Stimulated activated naive CD8-positive, alpha-beta T cell treated with anti-CD3 and anti-CD28 coated beads, Interleukin-15, Interleukin-2, amounts not matched to agents 100 ng/mL and 50 ng/mL, for 24 hours (primary cell): ENCODE results near the gene SNAI3.
A peak's percentile ranks its signal among the peaks of the same experiment; 100 is the strongest.
"Not testable (repeated sequence)": the region's sequence is repeated elsewhere in the genome, so short reads cannot be mapped to it uniquely, and the experiment has no call there.

Experiments used
- H3K27ac Mint-ChIP-seq: one replicate; pipeline ENCODE4 v1.8.0; 2021; ENCODE audit warnings: mild to moderate bottlenecking, mixed read lengths
- H3K27me3 Mint-ChIP-seq: one replicate; pipeline ENCODE4 v1.8.0; 2021; ENCODE audit warnings: mixed read lengths
- H3K36me3 Mint-ChIP-seq: one replicate; pipeline ENCODE4 v1.8.0; 2021; ENCODE audit warnings: low read depth, mixed read lengths
- H3K4me1 Mint-ChIP-seq: one replicate; pipeline ENCODE4 v1.8.0; 2021; ENCODE audit warnings: low read depth, mixed read lengths
- H3K4me3 Mint-ChIP-seq: one replicate; pipeline ENCODE4 v1.8.0; 2021; ENCODE audit warnings: mild to moderate bottlenecking, mixed read lengths
- H3K9me3 Mint-ChIP-seq: one replicate; pipeline ENCODE4 v1.8.0; 2021; ENCODE audit warnings: mixed read lengths

SNAI3 gene

GRCh38 chr16:88681709-88682451, 4.4 kb downstream of the SNAI3 start:
- no peaks in the 10 kb centered on the region for H3K36me3 Mint-ChIP-seq
- H3K4me3 Mint-ChIP-seq = peak overlapping the region; percentile 54
- no peaks in the 10 kb centered on the region for H3K9me3 Mint-ChIP-seq
- no peaks in the 10 kb centered on the region for H3K27me3 Mint-ChIP-seq
- H3K4me1 Mint-ChIP-seq = peaks cover 33% of the 10 kb centered on the region
- H3K27ac Mint-ChIP-seq = peak overlapping the region; percentile 89

- Mint-ChIP-seq H3K4me3 (peak overlapping the region; percentile 54), H3K36me3 (no peaks in the 10 kb centered on the region), H3K4me1 (peaks cover 33% of the 10 kb centered on the region), H3K27ac (peak overlapping the region; percentile 89), H3K27me3 (no peaks in the 10 kb centered on the region), H3K9me3 (no peaks in the 10 kb centered on the region)
Measured at GRCh38 chr16:88681084-88681680, 5.1 kb downstream of the SNAI3 start.

DNA sequence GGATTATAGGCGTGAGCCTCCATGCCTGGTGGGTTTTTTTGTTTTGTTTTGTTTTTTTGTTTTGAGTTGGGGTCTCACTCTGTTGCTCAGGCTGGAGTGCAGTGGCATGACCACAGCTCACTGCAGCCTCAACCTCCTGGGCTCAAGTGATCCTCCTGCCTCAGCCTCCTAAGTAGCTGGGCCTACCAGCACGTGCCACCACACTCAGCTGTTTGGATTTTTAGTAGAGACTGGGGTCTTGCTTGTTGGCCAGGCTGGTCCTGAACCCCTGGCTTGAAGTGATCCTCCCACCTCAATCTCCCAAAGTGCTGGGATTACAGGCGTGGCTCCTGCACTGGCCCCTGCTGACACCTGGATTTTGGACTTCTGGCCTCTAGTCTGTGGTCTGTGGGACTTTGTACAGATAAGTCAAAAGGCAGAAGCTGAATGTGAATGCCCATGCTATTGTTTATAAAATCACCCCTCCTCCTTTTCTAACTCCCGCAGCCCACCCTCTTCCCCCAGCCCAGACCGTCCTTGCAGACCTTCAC, 5.7 kb downstream of the SNAI3 start:
- H3K36me3 Mint-ChIP-seq = no peaks in the 10 kb centered on the region
- H3K27me3 Mint-ChIP-seq = no peaks in the 10 kb centered on the region
- H3K27ac Mint-ChIP-seq = peak overlapping the region; percentile 67
- no peaks in the 10 kb centered on the region for H3K9me3 Mint-ChIP-seq
- no peak overlapping the region for H3K4me3 Mint-ChIP-seq
- peaks cover 33% of the 10 kb centered on the region for H3K4me1 Mint-ChIP-seq

GRCh38 chr16:88678224-88678979, 7.9 kb downstream of the SNAI3 start:
- H3K4me3 Mint-ChIP-seq = no peak overlapping the region
- H3K27ac Mint-ChIP-seq = no peak overlapping the region
- H3K9me3 Mint-ChIP-seq = no peaks in the 10 kb centered on the region
- peaks cover 19% of the 10 kb centered on the region for H3K4me1 Mint-ChIP-seq
- no peaks in the 10 kb centered on the region for H3K27me3 Mint-ChIP-seq
- no peaks in the 10 kb centered on the region for H3K36me3 Mint-ChIP-seq

DNA sequence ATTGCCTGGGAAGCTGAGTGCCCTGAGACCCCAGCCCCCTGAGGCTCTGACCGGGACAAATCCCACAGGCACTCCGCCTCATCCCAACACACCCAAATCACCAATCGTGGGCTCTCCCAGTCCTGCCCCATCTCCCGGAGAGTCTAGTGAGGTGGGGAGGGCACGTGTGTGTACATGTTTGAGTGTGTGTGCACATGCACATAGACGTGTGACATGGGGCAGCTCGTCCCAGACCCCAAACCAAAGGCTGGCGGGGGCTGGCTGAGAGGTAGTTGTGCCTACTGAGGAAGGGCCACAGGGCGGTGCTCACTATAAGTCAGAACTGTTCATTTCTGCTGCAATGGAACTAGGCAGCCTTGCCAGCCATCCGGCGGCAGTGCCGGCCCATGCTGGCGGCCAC, 8.6 kb downstream of the SNAI3 start:
- Mint-ChIP-seq H3K4me1 (peaks cover 19% of the 10 kb centered on the region), H3K27ac (no peak overlapping the region), H3K9me3 (no peaks in the 10 kb centered on the region), H3K36me3 (no peaks in the 10 kb centered on the region), H3K4me3 (no peak overlapping the region), H3K27me3 (no peaks in the 10 kb centered on the region)

DNA sequence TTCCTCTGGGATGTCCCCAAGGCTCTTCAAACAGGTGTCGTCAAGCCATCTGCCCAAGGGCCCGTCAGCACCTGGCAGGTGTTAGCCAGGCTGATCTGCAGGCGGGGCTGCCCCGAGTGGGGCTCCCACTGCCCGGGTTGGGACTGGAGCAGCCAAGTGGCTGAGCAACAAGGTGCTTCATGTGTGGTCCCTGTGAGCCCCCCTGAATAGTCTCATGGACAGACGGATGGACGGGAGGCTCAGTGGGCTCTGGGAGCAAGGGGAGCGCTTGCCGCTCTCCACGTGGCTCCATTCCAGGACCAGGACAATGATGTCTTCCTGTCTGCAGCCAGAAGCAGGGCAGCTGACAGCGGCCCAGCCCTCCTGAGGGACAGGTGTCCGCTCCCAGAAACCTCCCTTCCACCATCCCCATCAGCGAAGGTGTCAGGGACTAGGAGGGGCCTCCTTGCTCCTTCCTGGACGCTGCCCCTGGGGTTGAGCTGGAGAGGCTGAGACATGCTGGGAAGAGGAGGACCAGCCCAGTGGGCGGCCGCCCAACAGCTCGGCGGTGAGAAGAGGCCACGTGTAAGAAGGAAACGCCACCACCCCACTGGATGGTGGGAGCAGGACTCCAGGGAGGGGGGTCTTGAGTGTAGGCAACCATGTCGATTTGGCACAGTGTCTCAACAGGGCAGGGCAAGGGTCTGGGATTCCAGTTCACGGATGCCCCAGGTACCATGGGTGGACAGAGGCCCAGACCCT, 9.6 kb downstream of the SNAI3 start:
- Mint-ChIP-seq H3K4me1 (peaks cover 9% of the 10 kb centered on the region), H3K4me3 (no peak overlapping the region), H3K9me3 (no peaks in the 10 kb centered on the region), H3K27ac (no peak overlapping the region), H3K27me3 (no peaks in the 10 kb centered on the region), H3K36me3 (no peaks in the 10 kb centered on the region)

GRCh38 chr16:88673716-88674379, 12.5 kb downstream of the SNAI3 start:
- H3K27ac Mint-ChIP-seq = no peak overlapping the region
- H3K9me3 Mint-ChIP-seq = no peaks in the 10 kb centered on the region
- no peaks in the 10 kb centered on the region for H3K27me3 Mint-ChIP-seq
- no peaks in the 10 kb centered on the region for H3K4me1 Mint-ChIP-seq
- H3K36me3 Mint-ChIP-seq = no peaks in the 10 kb centered on the region
- no peak overlapping the region for H3K4me3 Mint-ChIP-seq

DNA sequence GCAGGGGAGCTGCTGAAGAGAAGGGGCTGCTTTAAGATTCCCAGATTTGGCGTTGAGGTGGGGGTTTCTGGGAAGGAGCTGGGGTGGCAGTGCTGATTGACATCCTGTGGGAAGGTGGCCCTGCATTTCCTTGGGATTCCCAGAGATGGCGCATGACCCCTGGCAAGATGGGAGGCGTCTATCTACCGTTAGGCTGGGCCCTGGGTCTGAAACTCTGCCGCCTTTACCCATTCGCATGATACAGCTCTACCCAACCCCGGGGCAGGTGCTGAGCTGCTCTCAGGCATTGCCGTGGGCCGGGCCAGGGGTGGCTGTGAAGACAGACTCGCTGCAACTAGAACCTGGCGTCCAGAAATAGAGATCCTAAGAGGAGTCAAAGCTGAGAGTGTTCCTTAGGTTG, 13.5 kb downstream of the SNAI3 start:
- Mint-ChIP-seq H3K27ac (no peak overlapping the region), H3K9me3 (no peaks in the 10 kb centered on the region), H3K36me3 (peaks cover 4% of the 10 kb centered on the region), H3K4me3 (no peak overlapping the region), H3K4me1 (no peaks in the 10 kb centered on the region), H3K27me3 (no peaks in the 10 kb centered on the region)

DNA sequence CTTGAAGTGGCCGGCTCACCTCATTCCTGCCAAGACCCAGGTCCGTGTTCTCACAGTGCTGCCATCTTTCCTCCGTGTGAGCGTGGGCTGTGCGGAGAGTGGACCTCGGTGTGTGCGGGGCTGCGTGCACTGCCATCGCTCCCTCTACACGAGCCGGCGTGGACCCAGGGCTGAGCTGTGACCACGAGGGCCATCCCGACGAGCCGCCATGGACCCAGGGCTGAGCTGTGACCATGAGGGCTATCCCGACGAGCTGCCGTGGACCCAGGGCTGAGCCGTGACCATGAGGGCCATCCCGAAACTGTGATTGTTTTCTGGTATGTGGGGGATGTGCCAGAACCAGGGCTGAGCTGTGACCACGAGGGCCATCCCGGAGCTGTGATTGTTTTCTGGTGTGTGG, 14.5 kb downstream of the SNAI3 start:
- Mint-ChIP-seq H3K27me3 (no peaks in the 10 kb centered on the region), H3K36me3 (peaks cover 4% of the 10 kb centered on the region), H3K4me3 (no peak overlapping the region), H3K27ac (no peak overlapping the region), H3K9me3 (no peaks in the 10 kb centered on the region), H3K4me1 (no peaks in the 10 kb centered on the region)

GRCh38 chr16:88669980-88670379, 16.3 kb downstream of the SNAI3 start:
- H3K4me1 Mint-ChIP-seq = peaks cover 1% of the 10 kb centered on the region
- H3K9me3 Mint-ChIP-seq = no peaks in the 10 kb centered on the region
- H3K27me3 Mint-ChIP-seq = no peaks in the 10 kb centered on the region
- peaks cover 4% of the 10 kb centered on the region for H3K36me3 Mint-ChIP-seq
- H3K27ac Mint-ChIP-seq = no peak overlapping the region
- H3K4me3 Mint-ChIP-seq = no peak overlapping the region

GRCh38 chr16:88669493-88669892, 16.8 kb downstream of the SNAI3 start:
- H3K36me3 Mint-ChIP-seq, H3K27ac Mint-ChIP-seq, H3K4me1 Mint-ChIP-seq, H3K27me3 Mint-ChIP-seq, H3K9me3 Mint-ChIP-seq, H3K4me3 Mint-ChIP-seq: not testable (repeated sequence)

DNA sequence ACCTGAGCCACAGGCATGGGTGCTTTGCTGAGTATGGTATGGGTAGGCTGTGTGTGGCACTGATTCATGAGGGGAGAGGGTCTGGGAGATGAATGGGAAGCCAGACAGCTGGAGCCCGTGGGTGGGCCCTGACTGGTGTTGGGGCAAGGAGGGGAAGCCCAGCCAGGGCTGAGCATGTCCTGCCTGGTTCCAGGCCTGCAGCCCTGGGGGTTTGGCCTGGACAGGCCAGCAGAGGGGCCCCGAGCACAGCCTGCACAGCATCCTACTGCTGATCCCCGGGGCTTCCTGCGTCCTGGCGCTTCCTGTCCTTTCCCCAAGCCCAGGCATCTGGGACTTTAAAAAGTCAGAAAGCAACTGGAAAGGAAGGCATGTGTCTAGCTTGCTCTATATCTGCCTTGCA, 18.8 kb downstream of the SNAI3 start:
- Mint-ChIP-seq H3K36me3 (peaks cover 4% of the 10 kb centered on the region), H3K9me3 (no peaks in the 10 kb centered on the region), H3K27me3 (no peaks in the 10 kb centered on the region), H3K4me1 (peaks cover 7% of the 10 kb centered on the region), H3K27ac (no peak overlapping the region), H3K4me3 (no peak overlapping the region)

DNA sequence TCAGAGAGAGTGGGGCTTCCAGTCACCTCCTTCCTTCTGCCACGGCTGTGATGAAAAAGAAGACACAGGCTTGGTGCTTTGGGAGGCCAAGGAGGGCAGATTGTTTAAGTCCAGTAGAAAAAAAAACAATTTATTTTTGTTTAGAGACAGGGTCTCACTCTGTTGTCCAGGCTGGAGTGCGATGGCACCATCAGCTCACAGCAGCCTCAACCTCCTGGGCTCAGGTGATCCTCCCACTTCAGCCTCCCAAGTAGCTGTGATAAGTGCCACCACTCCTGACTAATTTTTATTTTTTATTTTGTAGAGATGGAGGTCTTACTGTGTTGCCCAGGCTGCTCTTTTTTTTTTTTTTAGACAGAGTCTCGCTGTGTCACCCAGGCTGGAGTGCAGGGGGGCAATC, 20.7 kb downstream of the SNAI3 start:
- H3K36me3 Mint-ChIP-seq = peaks cover 4% of the 10 kb centered on the region
- peaks cover 21% of the 10 kb centered on the region for H3K4me1 Mint-ChIP-seq
- no peak overlapping the region for H3K27ac Mint-ChIP-seq
- H3K27me3 Mint-ChIP-seq = no peaks in the 10 kb centered on the region
- no peak overlapping the region for H3K4me3 Mint-ChIP-seq
- no peaks in the 10 kb centered on the region for H3K9me3 Mint-ChIP-seq

DNA sequence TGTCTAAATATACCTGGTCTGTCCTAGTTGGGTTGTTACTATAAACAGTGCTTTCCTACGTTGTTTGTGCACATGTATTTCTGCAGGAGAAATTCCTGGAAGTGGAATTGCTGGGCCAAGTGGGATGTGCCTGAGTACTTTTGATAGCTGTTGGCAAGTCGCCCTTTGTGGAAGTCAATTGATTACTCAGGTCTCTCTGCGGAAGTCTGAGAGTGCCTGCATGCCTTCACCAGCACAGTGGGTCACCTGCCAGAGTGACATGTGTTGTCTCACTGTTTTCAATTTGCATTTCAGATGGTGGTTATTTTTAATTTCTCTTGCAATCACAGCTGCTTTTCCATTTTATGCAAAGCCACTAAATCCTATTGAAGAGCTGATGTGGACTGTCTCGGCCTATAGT, 21.2 kb downstream of the SNAI3 start:
- Mint-ChIP-seq H3K36me3 (peaks cover 4% of the 10 kb centered on the region), H3K4me3 (peak overlapping the region; percentile 9), H3K27ac (no peak overlapping the region), H3K27me3 (no peaks in the 10 kb centered on the region), H3K9me3 (no peaks in the 10 kb centered on the region), H3K4me1 (peaks cover 23% of the 10 kb centered on the region)
